T-helper 1 cell (primary cell): ENCODE results near the gene MED8.
A peak's percentile ranks its signal among the peaks of the same experiment; 100 is the strongest.

Experiments
- DNase-seq, 5 donors: peaks; one replicate each; pipeline ENCODE4 v3.0.0-alpha.2; 2012 to 2020
- total RNA-seq, 4 donors: gene quantifications; one replicate each; lab custom pipeline; 2026; lab: John Stamatoyannopoulos, UW

The MED8 gene, protein sequence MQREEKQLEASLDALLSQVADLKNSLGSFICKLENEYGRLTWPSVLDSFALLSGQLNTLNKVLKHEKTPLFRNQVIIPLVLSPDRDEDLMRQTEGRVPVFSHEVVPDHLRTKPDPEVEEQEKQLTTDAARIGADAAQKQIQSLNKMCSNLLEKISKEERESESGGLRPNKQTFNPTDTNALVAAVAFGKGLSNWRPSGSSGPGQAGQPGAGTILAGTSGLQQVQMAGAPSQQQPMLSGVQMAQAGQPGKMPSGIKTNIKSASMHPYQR
- 9.1 to 16.8 (median 11.5) reads per million in 4 donors for total RNA-seq

DNA sequence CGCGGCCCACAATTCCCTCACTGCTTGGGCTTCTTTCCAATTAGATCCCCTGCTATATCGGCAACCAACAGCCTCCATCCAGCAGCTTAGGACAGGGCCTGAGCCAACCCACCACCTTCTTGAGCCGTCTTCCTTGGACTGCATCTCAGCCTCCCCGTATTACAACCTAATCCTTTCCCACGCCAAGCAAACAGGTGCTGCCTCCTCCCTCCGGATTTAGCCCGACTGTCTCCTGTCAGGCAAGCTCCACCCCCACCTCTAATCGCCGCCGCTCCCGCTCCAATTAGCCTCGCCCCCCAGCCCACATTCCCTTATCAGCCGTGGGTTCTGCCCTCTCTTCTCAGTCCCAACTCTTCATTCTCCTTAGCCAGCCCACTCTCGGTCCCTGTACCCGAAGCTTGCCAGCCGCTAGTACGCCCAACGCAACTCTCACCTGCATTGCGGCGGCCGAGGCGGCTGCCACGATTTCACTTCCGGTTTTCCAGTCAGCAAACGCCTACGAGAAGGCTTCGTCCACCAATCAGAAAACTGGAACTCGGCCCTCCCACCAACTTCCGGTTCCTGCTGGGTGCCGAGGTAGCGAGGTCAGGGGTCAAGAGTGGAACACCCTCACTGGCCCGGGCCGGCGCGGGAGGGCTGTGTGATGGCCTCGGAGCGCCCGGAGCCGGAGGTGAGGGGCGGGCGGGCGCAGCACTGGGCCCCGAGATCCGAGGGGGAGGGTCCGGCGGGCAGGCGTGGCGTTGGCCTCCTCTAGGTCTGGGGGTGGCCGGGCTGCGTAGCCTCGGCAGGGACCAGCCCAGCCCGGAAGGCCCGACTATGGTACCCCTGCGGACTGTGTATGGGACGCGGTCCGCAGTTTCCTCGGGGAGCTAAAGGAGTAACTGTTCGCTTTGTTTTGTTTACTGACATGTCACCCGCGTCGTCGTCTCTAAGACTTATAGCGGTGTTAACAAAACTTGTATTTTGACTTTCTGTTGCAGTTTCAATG, at the start of gene MED8, which contains the start of gene SZT2:
MED8 (minus strand) TSS at position 475 of the 988 bp plus-strand sequence; CDS start at position 439, 36 bp downstream.
SZT2 (plus strand) TSS at position 574 of the 988 bp plus-strand sequence; CDS start at position 644, 70 bp downstream.
- DNase-seq: peak; percentile 81 to 94 (median 89)

DNA sequence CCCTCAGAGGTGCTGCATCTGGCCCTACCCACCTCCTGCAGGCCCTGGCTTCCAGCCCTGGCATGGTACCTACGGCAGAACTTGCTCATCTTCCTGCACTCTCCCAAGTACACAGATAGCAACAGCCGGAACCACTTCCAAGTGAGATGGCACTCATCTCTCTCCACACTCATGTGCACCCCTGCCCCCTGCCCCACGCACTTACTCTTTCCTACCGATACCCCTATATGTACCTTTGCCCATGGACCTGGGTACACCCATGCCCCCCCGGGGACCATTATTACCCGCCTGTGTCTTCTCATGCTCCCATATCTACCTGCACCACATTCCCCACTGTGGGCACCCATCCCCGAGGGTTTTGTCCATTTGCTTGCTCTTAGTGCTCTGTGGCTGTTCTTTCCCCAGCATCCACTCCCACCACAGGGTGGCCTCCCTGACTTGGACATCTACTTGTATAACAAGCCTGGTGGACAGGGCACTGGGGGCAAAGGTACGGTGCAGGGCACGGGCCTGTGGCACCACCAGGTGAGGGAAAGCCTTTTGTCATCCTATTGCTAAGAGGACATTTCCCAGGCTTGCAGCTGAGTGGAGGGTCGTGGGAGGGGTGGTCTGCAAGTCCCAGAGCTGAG, 49.5 kb upstream of the MED8 start:
- DNase-seq: no peak

DNA sequence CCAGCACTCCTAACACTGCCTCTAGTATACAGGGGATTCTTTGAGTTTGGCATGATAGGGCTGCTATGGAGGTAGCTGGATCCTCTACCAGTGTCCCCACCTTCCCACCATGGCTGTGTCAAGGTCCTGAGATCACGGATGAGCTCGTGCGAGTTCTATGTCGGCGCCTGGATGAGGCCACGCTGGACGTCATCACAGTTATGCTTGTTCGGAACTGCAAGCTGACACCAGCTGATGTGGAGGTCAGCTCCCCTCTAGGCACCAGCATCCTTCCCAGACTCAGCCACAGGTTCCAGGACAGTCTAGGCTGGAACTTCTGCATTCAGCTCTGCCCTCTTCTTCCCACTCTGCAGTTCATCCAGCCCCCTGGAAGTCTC, 49.0 kb upstream of the MED8 start:
- DNase-seq: no peak

DNA sequence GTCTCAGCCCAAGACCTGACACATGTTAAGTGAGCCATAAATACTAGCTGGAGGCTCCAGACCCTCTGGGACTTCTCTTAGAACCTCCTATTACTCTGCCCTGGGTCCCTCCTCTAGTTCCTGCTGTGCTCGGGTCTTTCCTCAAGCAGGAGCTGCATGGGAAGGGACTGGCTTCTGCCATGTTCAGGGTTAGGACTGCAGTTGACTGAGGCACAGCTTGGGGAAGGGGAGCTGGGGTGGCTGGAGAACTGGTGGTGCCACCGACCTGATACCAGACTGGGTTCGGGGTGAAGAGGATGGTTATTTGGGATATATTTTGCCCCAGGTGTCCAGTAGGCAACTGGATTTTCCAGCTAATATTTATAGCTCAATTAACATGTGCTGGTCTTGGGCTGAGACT, 48.4 kb upstream of the MED8 start:
- DNase-seq: no peak

DNA sequence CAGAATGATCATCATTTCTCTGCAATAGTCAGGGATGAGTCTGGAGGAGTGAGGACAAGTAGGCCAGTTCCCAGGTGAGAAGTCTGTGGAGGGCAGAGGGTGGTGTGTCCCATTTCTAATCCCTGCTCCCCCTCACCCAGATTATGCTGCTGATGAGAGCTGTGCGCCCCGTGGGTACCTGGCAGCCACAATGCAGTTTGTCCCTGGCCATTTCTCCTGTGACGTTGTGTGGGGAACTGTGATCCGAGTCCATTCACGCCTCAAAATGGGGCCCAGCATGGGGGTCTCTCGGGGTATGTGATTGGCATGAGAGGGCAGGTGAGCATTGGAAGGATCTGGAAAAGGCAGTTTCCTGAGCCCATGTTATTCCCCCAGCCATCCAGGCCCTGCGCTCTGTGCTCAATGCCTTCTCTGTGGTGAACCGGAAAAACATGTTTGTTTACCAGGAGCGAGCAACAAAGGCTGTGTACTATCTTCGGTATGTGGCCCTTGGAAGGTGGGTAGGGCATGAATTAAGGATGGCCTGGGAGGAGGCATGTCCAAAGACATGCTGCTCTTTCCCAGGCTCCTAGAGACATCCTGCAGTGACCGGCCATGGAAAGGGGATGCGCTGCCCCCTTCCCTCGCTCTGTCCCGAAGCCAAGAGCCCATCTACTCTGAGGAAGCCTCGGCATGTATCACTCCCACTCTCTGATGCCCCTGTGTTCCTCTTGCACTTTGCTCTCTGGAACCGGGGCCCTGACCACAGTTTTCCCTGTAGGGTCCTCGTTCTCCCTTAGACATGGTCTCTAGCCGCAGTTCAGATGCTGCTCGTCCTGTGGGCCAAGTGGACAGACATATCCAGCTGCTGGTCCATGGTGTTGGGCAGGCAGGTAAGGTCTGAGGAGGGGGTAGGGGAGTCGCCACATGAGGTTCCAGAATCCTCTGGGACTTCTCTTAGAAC, 47.7 kb upstream of the MED8 start:
- no peak for DNase-seq

DNA sequence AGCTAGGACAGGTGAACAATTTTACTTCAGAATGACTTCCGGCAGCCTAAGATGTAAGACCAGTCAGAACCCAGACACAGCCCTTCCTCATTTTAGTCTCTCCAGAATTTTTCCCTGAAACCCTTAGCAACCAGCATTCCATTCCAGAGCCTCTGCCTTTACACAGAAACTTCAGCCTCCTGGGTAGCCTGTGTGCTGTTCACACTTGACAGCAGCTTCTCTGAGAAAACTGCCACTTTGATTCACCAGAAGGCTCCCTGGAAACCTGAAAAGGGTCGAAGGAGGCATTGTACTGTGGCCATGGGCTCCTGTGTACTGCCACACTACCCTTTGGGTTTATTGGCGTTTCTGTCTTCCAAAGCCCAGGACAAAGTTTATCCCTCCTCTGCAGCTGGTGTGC, 46.8 kb upstream of the MED8 start:
- DNase-seq: no peak

DNA sequence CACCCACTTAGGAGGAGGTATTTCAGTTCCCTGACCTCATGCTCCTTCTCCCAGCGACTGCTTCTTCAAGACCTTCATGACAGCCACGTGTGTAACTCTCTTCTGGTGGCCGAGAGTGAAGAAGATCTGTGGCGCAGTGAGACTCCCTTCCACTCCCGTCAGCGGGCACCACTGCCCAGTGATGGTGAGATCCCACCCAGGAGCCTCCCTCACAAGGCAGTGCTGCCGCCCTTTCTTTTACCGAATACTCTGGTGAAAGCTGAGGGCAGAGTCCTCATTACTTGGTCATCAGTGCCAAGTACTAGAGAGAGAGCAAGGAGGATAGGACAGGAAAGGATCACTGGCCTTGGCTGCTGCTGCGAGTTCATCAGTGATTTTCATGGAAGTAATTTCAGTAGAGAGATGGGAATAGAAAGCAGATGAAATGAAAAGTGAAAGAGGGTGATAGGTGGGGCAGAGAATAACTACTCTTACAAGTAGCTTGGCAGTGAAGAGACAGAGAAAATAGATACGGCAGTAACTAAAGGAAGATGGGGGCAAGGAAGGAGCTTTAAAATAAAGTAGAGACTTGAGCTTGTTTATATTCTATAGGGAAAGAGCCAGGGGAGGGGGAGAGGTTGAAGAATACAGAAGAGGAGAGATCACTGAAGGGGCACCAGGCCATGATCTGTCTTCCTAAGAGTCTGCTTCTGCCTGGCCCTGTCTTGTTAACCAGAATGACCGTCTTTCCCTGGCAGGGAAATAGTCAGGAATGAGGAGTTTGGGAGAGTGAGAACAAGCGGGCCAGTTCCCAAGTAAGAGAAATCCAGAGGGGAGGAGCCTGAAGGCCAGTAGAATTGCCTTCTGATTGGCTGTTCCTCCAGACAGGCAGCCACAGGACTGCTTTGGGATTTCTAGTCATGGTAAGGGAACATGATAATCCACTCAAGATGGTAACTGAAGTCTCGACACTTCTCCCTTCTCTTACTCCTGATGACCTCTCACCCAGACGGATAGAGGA, 45.8 kb upstream of the MED8 start:
- no peak for DNase-seq

DNA sequence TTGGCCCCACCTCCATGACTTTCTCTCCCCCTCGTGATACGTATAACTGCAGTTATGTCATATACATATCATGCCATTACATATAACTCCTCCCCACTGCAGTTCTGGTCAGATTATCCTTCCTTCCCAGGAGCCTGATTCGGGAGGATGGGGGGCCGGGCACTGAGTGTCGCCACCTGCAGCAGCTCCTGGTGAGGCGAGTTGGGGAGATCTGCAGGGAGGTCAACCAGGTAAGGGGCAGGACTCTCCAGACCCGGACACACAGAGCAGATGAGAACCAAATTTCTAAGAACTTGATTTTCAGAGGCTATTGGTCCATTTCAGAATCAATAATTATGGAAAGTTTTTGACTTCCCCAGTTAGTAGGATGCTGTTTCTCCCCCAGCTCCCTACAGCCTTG, 44.7 kb upstream of the MED8 start:
- no peak for DNase-seq

DNA sequence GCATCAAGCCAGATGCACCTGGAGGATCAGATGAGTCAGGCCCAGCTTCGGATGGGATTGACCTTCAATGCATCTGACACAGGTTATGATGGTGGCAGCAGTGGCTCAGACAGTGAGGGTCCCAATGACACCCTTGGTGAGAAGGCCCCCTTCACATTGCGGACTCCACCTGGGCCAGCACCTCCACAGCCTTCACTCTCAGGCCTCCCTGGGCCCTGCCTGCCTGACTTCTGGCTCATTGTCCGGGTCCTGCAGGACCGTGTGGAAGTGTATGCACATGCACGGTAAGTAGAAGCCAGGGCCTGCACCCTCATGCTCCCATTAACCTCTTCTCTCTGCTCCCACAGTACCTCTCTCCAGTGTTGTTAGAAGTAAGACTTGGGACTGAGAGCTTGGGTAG, 43.3 kb upstream of the MED8 start:
- no peak for DNase-seq

DNA sequence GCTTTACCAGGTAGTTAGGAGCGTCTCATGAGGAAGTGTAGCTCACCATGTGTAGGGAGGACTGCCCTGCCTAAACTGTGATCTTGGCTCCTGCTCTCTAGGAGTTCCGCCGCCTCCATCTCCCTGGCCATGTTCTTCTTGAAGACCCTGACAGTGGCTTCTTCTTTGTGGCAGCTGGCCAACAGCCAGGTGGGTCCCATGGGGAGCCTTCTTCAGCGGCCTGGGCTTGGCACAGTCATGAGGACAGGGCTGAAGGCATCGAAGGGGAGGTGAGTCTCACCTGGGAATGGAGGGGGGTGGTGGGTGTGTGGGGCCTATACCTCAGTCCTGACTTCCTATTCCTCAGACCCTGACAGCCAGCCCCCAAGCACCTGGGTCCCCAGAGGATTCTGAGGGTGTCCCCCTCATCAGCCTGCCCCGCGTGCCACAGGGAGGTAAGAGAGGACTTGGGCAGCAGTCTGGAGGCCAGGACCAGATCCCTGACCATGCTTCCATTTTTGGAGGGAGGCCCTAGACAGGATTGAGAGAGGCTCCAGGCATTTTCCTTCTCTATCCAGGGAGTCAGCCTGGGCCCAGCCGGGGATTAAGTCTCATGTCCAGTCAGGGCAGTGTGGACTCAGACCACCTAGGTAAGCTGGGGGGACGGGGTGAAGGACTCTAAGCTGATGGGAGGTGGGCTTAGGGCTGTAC, 42.7 kb upstream of the MED8 start:
- no peak for DNase-seq

DNA sequence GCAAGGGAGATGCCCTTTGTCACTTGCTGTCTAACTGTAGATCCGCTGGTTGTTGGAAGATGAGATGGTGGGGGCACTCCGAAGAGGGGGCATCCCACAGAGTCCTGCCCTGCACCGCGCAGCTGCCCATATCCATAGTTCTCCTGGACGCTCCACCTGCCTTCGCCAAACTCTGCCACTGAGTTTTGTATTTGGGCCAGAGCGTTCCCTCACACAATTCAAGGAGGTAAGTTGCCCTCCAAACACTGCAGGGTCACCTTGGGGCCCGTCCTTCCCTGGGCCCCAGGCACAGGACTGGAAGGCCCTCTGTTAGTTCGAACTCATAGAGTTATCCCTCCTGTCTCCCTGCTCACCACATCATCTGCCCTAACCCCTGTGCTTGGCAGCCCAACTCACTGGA, 42.1 kb upstream of the MED8 start:
- no peak for DNase-seq

DNA sequence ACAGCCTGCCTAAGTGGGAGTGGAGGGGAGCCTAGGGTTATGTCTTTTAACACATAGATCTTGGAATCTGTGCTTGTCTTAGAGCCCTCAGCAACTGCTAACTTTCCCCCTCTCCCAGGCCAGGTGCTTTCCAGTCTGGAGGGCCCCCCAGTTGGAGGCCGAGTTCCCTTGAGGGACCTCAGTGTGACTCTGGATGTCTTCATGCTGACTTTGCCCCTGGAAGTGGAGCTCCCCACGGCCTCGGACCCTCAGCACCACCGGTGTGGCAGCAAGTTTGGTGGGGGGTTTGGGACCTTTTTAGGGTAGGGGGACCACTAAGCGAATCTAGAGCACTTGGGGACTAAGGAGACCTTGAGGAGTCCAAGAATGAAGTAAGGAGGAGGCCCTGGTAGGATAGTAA, 41.2 kb upstream of the MED8 start:
- no peak for DNase-seq

DNA sequence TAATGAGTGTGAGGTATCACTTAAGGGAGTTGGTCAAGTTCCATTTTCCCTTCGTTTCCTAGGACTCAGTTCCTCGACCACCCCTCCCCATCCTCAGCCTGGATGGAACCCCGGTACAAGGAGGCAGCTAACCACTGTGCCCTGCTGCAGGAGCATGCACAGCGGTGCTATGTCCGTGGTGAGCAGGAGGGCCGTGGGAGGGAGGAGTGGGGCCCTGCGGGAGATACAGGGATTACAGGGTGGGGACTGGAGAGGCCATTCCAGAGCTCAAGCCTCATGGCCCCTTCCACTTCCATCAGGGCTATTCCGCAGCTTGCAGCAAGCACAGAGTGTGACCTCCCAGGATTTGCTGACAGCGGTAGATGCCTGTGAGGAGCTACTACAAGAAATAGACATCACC, 38.3 kb upstream of the MED8 start:
- no peak for DNase-seq

DNA sequence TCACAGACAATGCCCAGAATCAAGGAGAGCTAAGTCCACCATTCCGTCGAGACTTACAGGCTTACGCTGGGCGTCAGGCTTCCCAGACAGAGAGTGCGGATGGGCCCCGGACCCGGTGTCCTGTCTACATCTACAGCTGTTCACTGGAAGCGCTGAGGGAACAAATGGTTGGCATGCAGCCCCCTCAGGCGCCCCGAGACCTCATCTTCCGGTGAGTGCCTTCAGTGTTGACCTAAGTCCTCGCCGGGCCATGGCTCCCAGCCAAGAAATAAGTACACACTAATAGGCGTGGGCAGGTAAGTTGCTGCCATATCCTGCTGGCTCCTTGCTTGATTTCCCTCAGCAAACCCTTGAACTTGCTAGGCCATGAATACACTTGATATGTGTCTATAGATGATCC, 37.9 kb upstream of the MED8 start:
- DNase-seq: no peak

DNA sequence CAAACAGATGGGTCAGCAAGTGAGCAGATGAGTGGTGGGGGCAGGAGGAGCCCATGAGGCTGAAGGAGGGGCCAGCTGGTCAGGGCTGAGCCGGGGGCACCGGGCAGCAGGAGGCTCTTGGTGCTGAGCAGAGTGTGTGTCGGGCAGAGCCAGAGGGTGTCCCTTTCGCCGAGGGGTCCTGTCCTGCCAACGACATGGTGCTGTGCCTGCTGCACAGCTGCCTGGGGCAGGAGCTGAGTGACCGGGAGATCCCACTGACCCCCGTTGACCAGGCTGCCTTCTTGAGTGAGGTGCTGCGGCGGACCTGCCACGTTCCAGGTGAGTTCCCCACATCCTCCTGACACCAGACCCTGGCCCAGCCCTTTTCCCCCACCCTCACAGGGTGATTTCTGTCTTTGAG, 36.6 kb upstream of the MED8 start:
- DNase-seq: no peak

DNA sequence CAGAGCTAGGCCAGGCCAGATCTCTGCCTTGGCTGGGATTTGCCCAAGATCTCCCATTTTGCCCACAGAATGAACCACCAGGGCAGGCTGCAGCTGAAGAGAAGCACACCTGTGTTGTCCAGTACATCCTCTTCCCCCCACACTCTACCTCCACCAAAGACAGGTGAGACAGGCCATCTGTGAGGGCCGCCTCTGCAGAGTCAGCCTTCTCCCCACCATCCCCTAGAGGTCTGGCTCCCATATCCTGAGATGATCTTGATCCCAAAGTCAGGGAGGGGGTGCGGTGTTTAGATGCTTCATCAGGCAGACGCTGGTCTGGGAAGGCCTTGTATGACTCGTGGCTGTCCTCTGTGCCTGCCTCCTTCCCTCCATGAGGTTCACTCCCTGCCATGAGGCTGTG, 35.4 kb upstream of the MED8 start:
- DNase-seq: no peak

DNA sequence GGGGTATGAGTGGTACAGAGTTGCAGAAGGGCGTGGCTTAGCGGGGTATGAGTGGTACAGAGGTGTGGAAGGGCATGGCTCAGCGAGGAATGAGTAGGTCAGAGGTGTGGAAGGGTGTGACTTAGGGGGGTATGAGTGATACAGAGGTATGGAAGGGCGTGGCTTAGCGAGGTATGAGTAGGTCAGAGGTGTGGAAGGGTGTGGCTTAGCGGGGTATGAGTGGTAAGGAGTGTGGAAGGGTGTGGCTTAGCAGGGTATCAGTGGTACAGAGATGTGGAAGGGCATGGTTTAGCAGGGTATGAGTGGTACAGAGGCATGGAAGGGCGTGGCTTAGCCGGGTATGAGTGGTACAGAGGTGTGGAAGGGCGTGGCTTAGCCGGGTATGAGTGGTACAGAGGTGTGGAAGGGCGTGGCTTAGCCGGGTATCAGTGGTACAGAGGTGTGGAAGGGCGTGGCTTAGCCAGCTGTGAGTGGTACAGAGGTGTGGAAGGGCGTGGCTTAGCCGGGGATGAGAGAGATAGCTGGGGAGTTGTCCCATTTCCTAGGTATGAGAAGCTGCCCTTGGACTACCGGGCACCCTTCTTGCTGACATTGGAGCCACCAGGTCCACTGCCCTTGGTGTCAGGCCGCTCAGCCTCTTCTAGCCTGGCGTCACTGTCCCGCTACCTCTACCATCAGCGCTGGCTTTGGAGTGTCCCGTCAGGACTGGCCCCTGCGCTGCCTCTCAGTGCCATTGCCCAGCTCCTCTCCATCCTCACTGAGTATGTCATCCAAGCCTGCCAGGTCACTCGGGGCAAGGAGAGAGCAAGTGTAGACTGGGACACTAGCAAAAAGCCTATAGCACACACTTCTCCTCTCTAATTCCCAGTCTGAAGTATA, 34.3 kb upstream of the MED8 start:
- peak in 1 of 5 donors; percentile 17 for DNase-seq

DNA sequence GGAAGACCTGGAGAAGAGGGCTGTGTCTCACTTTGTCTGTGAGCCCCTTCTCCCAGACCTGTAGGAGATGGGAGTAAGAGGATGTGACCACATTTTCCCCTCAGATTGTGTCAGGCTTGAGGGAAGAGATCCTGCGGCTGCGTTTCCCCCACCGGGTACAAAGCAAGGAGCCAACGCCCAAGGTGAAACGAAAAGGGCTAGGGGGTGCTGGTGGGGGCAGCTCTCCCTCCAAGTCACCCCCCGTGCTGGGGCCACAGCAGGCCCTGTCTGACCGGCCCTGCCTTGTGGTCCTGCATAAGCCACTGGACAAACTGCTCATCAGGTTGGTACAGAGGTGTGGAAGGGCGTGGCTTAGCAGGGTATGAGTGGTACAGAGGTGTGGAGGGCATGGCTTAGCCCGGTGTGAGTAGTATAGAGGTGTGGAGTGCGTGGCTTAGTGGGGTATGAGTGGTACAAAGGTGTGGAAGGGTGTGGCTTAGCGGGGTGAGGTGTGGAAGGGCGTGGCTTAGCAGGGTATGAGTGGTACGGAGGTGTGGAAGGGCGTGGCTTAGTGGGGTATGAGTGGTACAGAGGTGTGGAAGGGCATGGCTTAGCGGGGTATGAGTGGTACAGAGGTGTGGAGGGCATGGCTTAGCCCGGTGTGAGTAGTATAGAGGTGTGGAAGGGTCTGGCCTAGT, 33.5 kb upstream of the MED8 start:
- DNase-seq: no peak
